Stomach (tissue), 4 donors: Measurements from ENCODE around the gene PDS5A.
"Not testable (repeated sequence)": the region's sequence is repeated elsewhere in the genome, so short reads cannot be mapped to it uniquely, and the experiment has no call there.

Source experiments
- POLR2A ChIP-seq, 4 donors: fragments of 450-650 bp; IDR thresholded peaks; one replicate each; pipeline ENCODE4 v1.6.1; 2016; ENCODE audit warnings: antibody characterized with exemption in 4 of 4, control low read depth in 2 of 4, mild to moderate bottlenecking in 1 of 4, moderate library complexity in 1 of 4
- TF ChIP-seq, protein P1 (sequence below), 7 experiments: fragments of 450-650 bp in 4 of 7; fragments of 200-600 bp in 3 of 7; sonication (generic) in 3 of 7; IDR thresholded peaks; one replicate each; pipeline ENCODE4 v1.5.1; 2016 to 2019; ENCODE audit warnings: antibody characterized with exemption in 7 of 7, control low read depth in 2 of 7, mild to moderate bottlenecking in 1 of 7

DNA sequence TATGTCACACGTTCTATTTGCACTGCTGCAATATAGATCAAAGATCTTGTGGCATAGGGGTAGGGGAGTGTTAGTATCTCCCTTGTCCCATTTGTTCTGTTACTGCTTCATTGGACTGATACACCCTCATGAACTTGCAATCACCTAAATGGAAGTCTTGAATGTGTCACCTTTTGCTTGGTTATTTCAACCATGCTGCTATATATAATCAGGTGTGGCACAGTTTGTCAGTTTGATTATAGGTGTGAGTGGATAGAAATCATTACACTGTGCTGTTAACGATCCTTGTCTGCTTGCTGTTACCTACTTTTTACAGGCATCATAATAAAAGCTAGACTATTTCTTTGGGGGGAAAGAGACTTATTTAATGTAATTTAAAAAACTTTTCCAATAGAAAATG lies 195.7 kb downstream of the PDS5A start:
- TF ChIP-seq, protein P1, sequence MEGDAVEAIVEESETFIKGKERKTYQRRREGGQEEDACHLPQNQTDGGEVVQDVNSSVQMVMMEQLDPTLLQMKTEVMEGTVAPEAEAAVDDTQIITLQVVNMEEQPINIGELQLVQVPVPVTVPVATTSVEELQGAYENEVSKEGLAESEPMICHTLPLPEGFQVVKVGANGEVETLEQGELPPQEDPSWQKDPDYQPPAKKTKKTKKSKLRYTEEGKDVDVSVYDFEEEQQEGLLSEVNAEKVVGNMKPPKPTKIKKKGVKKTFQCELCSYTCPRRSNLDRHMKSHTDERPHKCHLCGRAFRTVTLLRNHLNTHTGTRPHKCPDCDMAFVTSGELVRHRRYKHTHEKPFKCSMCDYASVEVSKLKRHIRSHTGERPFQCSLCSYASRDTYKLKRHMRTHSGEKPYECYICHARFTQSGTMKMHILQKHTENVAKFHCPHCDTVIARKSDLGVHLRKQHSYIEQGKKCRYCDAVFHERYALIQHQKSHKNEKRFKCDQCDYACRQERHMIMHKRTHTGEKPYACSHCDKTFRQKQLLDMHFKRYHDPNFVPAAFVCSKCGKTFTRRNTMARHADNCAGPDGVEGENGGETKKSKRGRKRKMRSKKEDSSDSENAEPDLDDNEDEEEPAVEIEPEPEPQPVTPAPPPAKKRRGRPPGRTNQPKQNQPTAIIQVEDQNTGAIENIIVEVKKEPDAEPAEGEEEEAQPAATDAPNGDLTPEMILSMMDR (IDR thresholded peaks at IDR 0.05): not testable (repeated sequence)
- not testable (repeated sequence) for TF ChIP-seq POLR2A (IDR thresholded peaks at IDR 0.05)
